ENCODE results near the gene TIAL1. TPM values are rescaled to one million over a fixed set of nuclear protein-coding genes. Genes with fewer than 3 reads are reported as not detected.

The TIAL1 gene
- total and polyA plus RNA-seq, 4 donors: 44.0 to 149 (median 65.4) TPM

GRCh38 chr10:119525116-119525515 is 71.6 kb downstream of the TIAL1 start:
- H3K9ac ChIP-seq (ENCODE audit: insufficient read depth in 1 of 2, low read length in 2 of 2): no peak overlapping the region
- DNase-seq (no peak), ATAC-seq (ENCODE audit: insufficient read depth, low FRiP score) (no peak)
- no peak for TF ChIP-seq CTCF (IDR thresholded peaks at IDR 0.05; ENCODE audit: control extremely low read depth, extremely low read depth)
- no peak overlapping the region for H3K27ac ChIP-seq (ENCODE audit: low read depth in 1 of 2, low read length in 1 of 2)
- no peaks in the 10 kb centered on the region for H3K36me3 ChIP-seq (ENCODE audit: control insufficient read depth in 4 of 4, insufficient read depth in 4 of 4, low read length in 4 of 4)
- WGBS, 2 donors: 90 to 94% methylated on average over 5 of the region's 5 CpGs
- no peaks in the 10 kb centered on the region for H3K27me3 ChIP-seq (ENCODE audit: control insufficient read depth in 3 of 3, insufficient read depth in 3 of 3, low read length in 2 of 3)
- H3K9me3 ChIP-seq (ENCODE audit: control insufficient read depth in 4 of 4, insufficient read depth in 3 of 4, low read length in 3 of 4): no peaks in the 10 kb centered on the region
- peaks cover 0 to under 1% (median 0%) of the 10 kb centered on the region in 5 donors for H3K4me1 ChIP-seq (ENCODE audit: control insufficient read depth in 5 of 5, insufficient read depth in 5 of 5, low read length in 5 of 5)
- H3K4me3 ChIP-seq: no peak overlapping the region

- Histone ChIP-seq H3K9me3 (ENCODE audit: control insufficient read depth in 4 of 4, insufficient read depth in 3 of 4, low read length in 3 of 4) (no peaks in the 10 kb centered on the region), H3K4me3 (no peak overlapping the region), H3K9ac (ENCODE audit: insufficient read depth in 1 of 2, low read length in 2 of 2) (no peak overlapping the region), H3K4me1 (ENCODE audit: control insufficient read depth in 5 of 5, insufficient read depth in 5 of 5, low read length in 5 of 5) (no peaks in the 10 kb centered on the region), H3K36me3 (ENCODE audit: control insufficient read depth in 4 of 4, insufficient read depth in 4 of 4, low read length in 4 of 4) (no peaks in the 10 kb centered on the region), H3K27ac (ENCODE audit: low read depth in 1 of 2, low read length in 1 of 2) (no peak overlapping the region), H3K27me3 (ENCODE audit: control insufficient read depth in 3 of 3, insufficient read depth in 3 of 3, low read length in 2 of 3) (no peaks in the 10 kb centered on the region)
- no peak for DNase-seq
- ATAC-seq (ENCODE audit: insufficient read depth, low FRiP score): no peak
- 92 to 94% methylated on average over 13 of the region's 13 CpGs for WGBS, 2 donors
- no peak for TF ChIP-seq CTCF (IDR thresholded peaks at IDR 0.05; ENCODE audit: control extremely low read depth, extremely low read depth)
Measured at GRCh38 chr10:119524720-119525070, 72.1 kb downstream of the TIAL1 start.

GRCh38 chr10:119523895-119524719 is 72.7 kb downstream of the TIAL1 start:
- 90 to 95% methylated on average over 19 of the region's 19 CpGs for WGBS, 2 donors
- H3K4me3 ChIP-seq: no peak overlapping the region
- H3K27me3 ChIP-seq (ENCODE audit: control insufficient read depth in 3 of 3, insufficient read depth in 3 of 3, low read length in 2 of 3): no peaks in the 10 kb centered on the region
- H3K27ac ChIP-seq (ENCODE audit: low read depth in 1 of 2, low read length in 1 of 2): no peak overlapping the region
- DNase-seq (no peak), ATAC-seq (ENCODE audit: insufficient read depth, low FRiP score) (no peak)
- H3K36me3 ChIP-seq (ENCODE audit: control insufficient read depth in 4 of 4, insufficient read depth in 4 of 4, low read length in 4 of 4): no peaks in the 10 kb centered on the region
- no peaks in the 10 kb centered on the region for H3K9me3 ChIP-seq (ENCODE audit: control insufficient read depth in 4 of 4, insufficient read depth in 3 of 4, low read length in 3 of 4)
- no peak overlapping the region for H3K9ac ChIP-seq (ENCODE audit: insufficient read depth in 1 of 2, low read length in 2 of 2)
- TF ChIP-seq CTCF (IDR thresholded peaks at IDR 0.05; ENCODE audit: control extremely low read depth, extremely low read depth): no peak
- H3K4me1 ChIP-seq (ENCODE audit: control insufficient read depth in 5 of 5, insufficient read depth in 5 of 5, low read length in 5 of 5): no peaks in the 10 kb centered on the region

Other genes with a start within 250 kb of the TIAL1 start
- 10 to 100 TPM; 17.0 to 24.6 TPM for gene RGS10, start 54.2 kb downstream of the TIAL1 start, total RNA-seq
- gene RGS10, start 54.2 kb downstream of the TIAL1 start, polyA plus RNA-seq: 10 to 100 TPM; 35.0 to 43.4 TPM
- 10 to 100 TPM; 16.8 to 44.8 TPM for gene BAG3, start 54.4 kb upstream of the TIAL1 start, total RNA-seq
- gene BAG3, start 54.4 kb upstream of the TIAL1 start, polyA plus RNA-seq: 10 to 100 TPM; 27.5 to 42.7 TPM
- gene INPP5F, start 129.1 kb upstream of the TIAL1 start, total RNA-seq: 10 to 100 TPM; 14.3 to 22.9 TPM
- gene INPP5F, start 129.1 kb upstream of the TIAL1 start, polyA plus RNA-seq: 1 to 10 TPM; 5.6 to 5.9 TPM